Suprapubic skin (tissue), 4 donors: Measurements from ENCODE around the gene OR6Y1. TPM values are rescaled to one million over a fixed set of nuclear protein-coding genes. Genes with fewer than 3 reads are reported as not detected.

ENCODE experiments used
- DNase-seq, 2 donors: peaks; one replicate each; pipeline ENCODE4 v3.0.0-alpha.2; 2019; ENCODE audit warnings: low spot score in 2 of 2
- H3K27ac ChIP-seq: fragments of 200-600 bp; sonication (generic); one replicate; pipeline ENCODE4 v1.5.1; 2019
- H3K27me3 ChIP-seq: fragments of 200-600 bp; sonication (generic); one replicate; pipeline ENCODE4 v1.5.1; 2019
- H3K36me3 ChIP-seq: fragments of 200-600 bp; sonication (generic); one replicate; pipeline ENCODE4 v1.5.1; 2019
- H3K4me1 ChIP-seq: fragments of 200-600 bp; sonication (generic); one replicate; pipeline ENCODE4 v1.5.1; 2019
- H3K4me3 ChIP-seq: fragments of 200-600 bp; sonication (generic); one replicate; pipeline ENCODE4 v1.5.1; 2019; ENCODE audit warnings: mild to moderate bottlenecking
- H3K9me3 ChIP-seq: fragments of 200-600 bp; sonication (generic); one replicate; pipeline ENCODE4 v1.5.1; 2019
- EP300 ChIP-seq: sonication (generic); formaldehyde crosslinking; IDR thresholded peaks from one replicate; pipeline ENCODE4 v1.6.1; 2017; ENCODE audit warnings: antibody characterized with exemption
- POLR2A ChIP-seq, 2 donors: fragments of 450-650 bp; IDR thresholded peaks; one replicate each; pipeline ENCODE4 v1.6.1; 2017; ENCODE audit warnings: antibody characterized with exemption in 2 of 2, mild to moderate bottlenecking in 2 of 2, moderate library complexity in 2 of 2
- POLR2AphosphoS5 ChIP-seq, 3 donors: sonication (generic); formaldehyde crosslinking; IDR thresholded peaks; one replicate each; pipeline ENCODE4 v1.6.1; 2017; ENCODE audit warnings: antibody characterized with exemption in 3 of 3
- WGBS: methylation state at CpG from one replicate; pipeline ENCODE4 v1.1.5; 2018; 5-methylcytosine and 5-hydroxymethylcytosine counted together
- total RNA-seq, 4 donors: library from RNA; depleted of rRNA; stranded (reverse); fragments of >200 nt; gene quantifications; one replicate each; pipeline ENCODE4 v1.1.0, GENCODE V29; 2016
- TF ChIP-seq, protein P1 (sequence below), 2 donors: fragments of 200-600 bp in 1 of 2; fragments of 450-650 bp in 1 of 2; sonication (generic) in 1 of 2; IDR thresholded peaks; one replicate each; pipeline ENCODE4 v1.5.1; 2016 to 2019; ENCODE audit warnings: antibody characterized with exemption in 2 of 2, mild to moderate bottlenecking in 1 of 2, moderate library complexity in 1 of 2

Gene OR6Y1
- total RNA-seq, 4 donors from 2014 or later: not detected

GRCh38 chr1:158547533-158547932, 6.7 kb downstream of the OR6Y1 start:
- Histone ChIP-seq H3K9me3 (no peaks in the 10 kb centered on the region), H3K4me3 (no peak overlapping the region), H3K27ac (no peak overlapping the region), H3K27me3 (no peaks in the 10 kb centered on the region), H3K4me1 (no peaks in the 10 kb centered on the region), H3K36me3 (no peaks in the 10 kb centered on the region)
- TF ChIP-seq POLR2AphosphoS5 (IDR thresholded peaks at IDR 0.05): no peak
- no peak for TF ChIP-seq POLR2A (IDR thresholded peaks at IDR 0.05)
- TF ChIP-seq, protein P1, sequence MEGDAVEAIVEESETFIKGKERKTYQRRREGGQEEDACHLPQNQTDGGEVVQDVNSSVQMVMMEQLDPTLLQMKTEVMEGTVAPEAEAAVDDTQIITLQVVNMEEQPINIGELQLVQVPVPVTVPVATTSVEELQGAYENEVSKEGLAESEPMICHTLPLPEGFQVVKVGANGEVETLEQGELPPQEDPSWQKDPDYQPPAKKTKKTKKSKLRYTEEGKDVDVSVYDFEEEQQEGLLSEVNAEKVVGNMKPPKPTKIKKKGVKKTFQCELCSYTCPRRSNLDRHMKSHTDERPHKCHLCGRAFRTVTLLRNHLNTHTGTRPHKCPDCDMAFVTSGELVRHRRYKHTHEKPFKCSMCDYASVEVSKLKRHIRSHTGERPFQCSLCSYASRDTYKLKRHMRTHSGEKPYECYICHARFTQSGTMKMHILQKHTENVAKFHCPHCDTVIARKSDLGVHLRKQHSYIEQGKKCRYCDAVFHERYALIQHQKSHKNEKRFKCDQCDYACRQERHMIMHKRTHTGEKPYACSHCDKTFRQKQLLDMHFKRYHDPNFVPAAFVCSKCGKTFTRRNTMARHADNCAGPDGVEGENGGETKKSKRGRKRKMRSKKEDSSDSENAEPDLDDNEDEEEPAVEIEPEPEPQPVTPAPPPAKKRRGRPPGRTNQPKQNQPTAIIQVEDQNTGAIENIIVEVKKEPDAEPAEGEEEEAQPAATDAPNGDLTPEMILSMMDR (IDR thresholded peaks at IDR 0.05): no peak
- no peak for TF ChIP-seq EP300
- DNase-seq: no peak
- 100% methylated on average over 2 of the region's 2 CpGs for WGBS

GRCh38 chr1:158537609-158538008, 16.6 kb downstream of the OR6Y1 start:
- TF ChIP-seq, protein P1 (IDR thresholded peaks at IDR 0.05): no peak
- TF ChIP-seq POLR2A (IDR thresholded peaks at IDR 0.05) (no peak), EP300 (no peak), POLR2AphosphoS5 (IDR thresholded peaks at IDR 0.05) (no peak)
- Histone ChIP-seq H3K27ac (no peak overlapping the region), H3K4me3 (no peak overlapping the region), H3K27me3 (no peaks in the 10 kb centered on the region), H3K36me3 (no peaks in the 10 kb centered on the region), H3K4me1 (no peaks in the 10 kb centered on the region), H3K9me3 (no peaks in the 10 kb centered on the region)
- DNase-seq: no peak
- 71% methylated on average over 2 of the region's 2 CpGs for WGBS

- H3K4me1 ChIP-seq: no peaks in the 10 kb centered on the region
- no peak for TF ChIP-seq POLR2AphosphoS5 (IDR thresholded peaks at IDR 0.05)
- no peak for TF ChIP-seq EP300
- TF ChIP-seq, protein P1 (IDR thresholded peaks at IDR 0.05): no peak
- no peak for TF ChIP-seq POLR2A (IDR thresholded peaks at IDR 0.05)
- H3K4me3 ChIP-seq: no peak overlapping the region
- 49% methylated on average over 5 of the region's 5 CpGs for WGBS
- no peaks in the 10 kb centered on the region for H3K36me3 ChIP-seq
- H3K9me3 ChIP-seq: no peaks in the 10 kb centered on the region
- DNase-seq: no peak
- H3K27me3 ChIP-seq: no peaks in the 10 kb centered on the region
- H3K27ac ChIP-seq: no peak overlapping the region
Measured at GRCh38 chr1:158534496-158534895, 19.7 kb downstream of the OR6Y1 start.

DNA sequence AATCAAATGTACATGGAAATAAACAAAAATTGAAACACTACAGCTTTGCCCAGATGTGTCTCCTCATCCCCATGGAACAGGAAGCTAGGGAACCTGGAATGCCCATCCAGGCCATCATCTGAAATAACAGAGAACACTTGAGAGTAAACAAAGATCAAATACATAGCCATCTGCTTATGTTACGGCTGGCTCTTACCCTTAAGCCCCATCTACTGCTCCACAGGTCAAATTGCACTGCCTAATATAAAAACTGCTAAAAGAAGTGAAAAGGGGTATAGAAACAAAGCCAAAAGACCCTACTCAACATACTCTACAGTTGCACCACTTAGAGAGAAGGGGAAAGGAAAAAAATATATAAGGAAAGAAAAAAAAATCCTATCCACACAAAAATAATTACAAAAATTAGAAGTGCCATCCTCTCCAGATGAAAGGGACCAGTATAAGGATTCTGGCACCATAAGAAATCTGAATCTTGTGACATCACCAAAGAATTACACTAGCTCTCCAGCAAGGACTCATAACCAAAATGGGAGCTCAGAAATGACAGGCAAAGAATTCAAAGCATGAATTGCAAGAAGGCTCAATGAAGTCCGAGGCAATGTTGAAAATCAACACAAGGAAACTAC, 26.9 kb downstream of the OR6Y1 start:
- Histone ChIP-seq H3K27me3 (no peaks in the 10 kb centered on the region), H3K36me3 (no peaks in the 10 kb centered on the region), H3K9me3 (peaks cover 6% of the 10 kb centered on the region), H3K4me1 (no peaks in the 10 kb centered on the region), H3K27ac (no peak overlapping the region), H3K4me3 (no peak overlapping the region)
- TF ChIP-seq POLR2A (IDR thresholded peaks at IDR 0.05) (no peak), POLR2AphosphoS5 (IDR thresholded peaks at IDR 0.05) (no peak), EP300 (no peak)
- TF ChIP-seq, protein P1 (IDR thresholded peaks at IDR 0.05): no peak
- 39% methylated on average over 2 of the region's 2 CpGs for WGBS
- no peak for DNase-seq

GRCh38 chr1:158521666-158522058, 32.5 kb downstream of the OR6Y1 start:
- H3K27me3 ChIP-seq: no peaks in the 10 kb centered on the region
- H3K36me3 ChIP-seq: no peaks in the 10 kb centered on the region
- 83% methylated on average over 2 of the region's 2 CpGs for WGBS
- no peaks in the 10 kb centered on the region for H3K4me1 ChIP-seq
- DNase-seq: no peak
- H3K9me3 ChIP-seq: no peaks in the 10 kb centered on the region
- TF ChIP-seq, protein P1 (IDR thresholded peaks at IDR 0.05): no peak
- no peak for TF ChIP-seq POLR2AphosphoS5 (IDR thresholded peaks at IDR 0.05)
- TF ChIP-seq POLR2A (IDR thresholded peaks at IDR 0.05): no peak
- TF ChIP-seq EP300: no peak
- H3K27ac ChIP-seq: no peak overlapping the region
- H3K4me3 ChIP-seq: no peak overlapping the region
